AG04449 (cell line): ENCODE results near the gene COL12A1.

Experiments used
- CTCF ChIA-PET: fragments of 350-600 bp; formaldehyde crosslinking; extraction: SDS; loops from one replicate; lab custom pipeline; 2021; ENCODE audit warnings: antibody characterized with exemption; lab: Yijun Ruan, JAX
- POLR2A ChIA-PET: fragments of 400-600, 350-600 bp; formaldehyde crosslinking; extraction: SDS; loops from one replicate; lab custom pipeline; 2020; ENCODE audit warnings: antibody characterized with exemption, inconsistent platforms; lab: Yijun Ruan, JAX
- DNase-seq: peaks from one replicate; pipeline ENCODE4 v3.0.0-alpha.2; 2010; ENCODE audit warnings: low read depth, low spot score
- H3K4me3 ChIP-seq: 2 replicates; pipeline ENCODE4 v1.5.1; 2011; ENCODE audit warnings: low read depth, mild to moderate bottlenecking, control low read depth, low read length
- CTCF ChIP-seq: IDR thresholded peaks from one replicate; pipeline ENCODE4 v1.5.1; 2011; ENCODE audit warnings: mild to moderate bottlenecking, moderate library complexity, low read length, control low read depth, inconsistent platforms; ENCODE audit not compliant: insufficient read depth; ENCODE audit errors: missing control alignments

The COL12A1 gene

GRCh38 chr6:75081047-75081446 lies 124.8 kb downstream of the COL12A1 start:
- ChIA-PET POLR2A (no interaction called here), CTCF (interaction anchor here (0.5 to 1.3 kb wide), 2 partner anchors 17 to 1112 kb away, joined by 3 read pairs; no protein-coding TSS in a partner anchor)
- H3K4me3 ChIP-seq: no peak overlapping the region
- TF ChIP-seq CTCF: no peak
- DNase-seq: no peak

- DNase-seq: no peak
- CTCF ChIA-PET: interaction anchor here (0.7 to 1.3 kb wide), 3 partner anchors 8 to 670 kb away, joined by 3 to 4 read pairs (median 3); no protein-coding TSS in a partner anchor
Observed at GRCh38 chr6:75079589-75079988, 126.3 kb downstream of the COL12A1 start.

GRCh38 chr6:75077701-75078100 lies 128.2 kb downstream of the COL12A1 start:
- CTCF ChIA-PET: no interaction called here
- no peak for DNase-seq
- H3K4me3 ChIP-seq: no peak overlapping the region
- POLR2A ChIA-PET: no interaction called here
- TF ChIP-seq CTCF: no peak

More at GRCh38 chr6:75079589-75079988, 126.3 kb downstream of the COL12A1 start:
- POLR2A ChIA-PET: no interaction called here
- no peak for TF ChIP-seq CTCF
- H3K4me3 ChIP-seq: no peak overlapping the region

- ChIA-PET CTCF (no interaction called here), POLR2A (no interaction called here)
- no peak for TF ChIP-seq CTCF
- DNase-seq: no peak
- no peak overlapping the region for H3K4me3 ChIP-seq
Observed at GRCh38 chr6:75076009-75076408, 129.8 kb downstream of the COL12A1 start.

- H3K4me3 ChIP-seq: no peak overlapping the region
- DNase-seq: no peak
- ChIA-PET POLR2A (interaction anchor here (1.4 kb wide), 1 partner anchor 25 kb away, joined by 3 read pairs; no protein-coding TSS in a partner anchor), CTCF (interaction anchor here (0.6 to 1.8 kb wide), 3 partner anchors 11 to 139 kb away, joined by 3 to 6 read pairs (median 3); no protein-coding TSS in a partner anchor)
- no peak for TF ChIP-seq CTCF
Observed at GRCh38 chr6:75070244-75070643, 135.6 kb downstream of the COL12A1 start.

- ChIA-PET CTCF (interaction anchor here (0.6 to 1.4 kb wide), 3 partner anchors 9 to 361 kb away, joined by 3 to 4 read pairs (median 3); no protein-coding TSS in a partner anchor), POLR2A (no interaction called here)
Observed at GRCh38 chr6:75065523-75065922, 140.3 kb downstream of the COL12A1 start.

More at GRCh38 chr6:75065523-75065922, 140.3 kb downstream of the COL12A1 start:
- TF ChIP-seq CTCF: peak; percentile 47
- no peak for DNase-seq
- no peak overlapping the region for H3K4me3 ChIP-seq
